Right atrium auricular region (tissue), 2 donors: ENCODE data around the gene RUFY2. TPM values are rescaled to one million over a fixed set of nuclear protein-coding genes. Genes with fewer than 3 reads are reported as not detected.
A peak's percentile ranks its signal among the peaks of the same experiment; 100 is the strongest.

ENCODE experiments used
- DNase-seq: peaks from one replicate; pipeline ENCODE4 v3.0.0-alpha.2; 2019; ENCODE audit warnings: low spot score
- H3K27ac ChIP-seq, 2 donors: fragments of 200-600 bp; sonication (generic); 1 replicate in 1 of 2; 2 replicates in 1 of 2; pipeline ENCODE4 v1.5.1; 2016 to 2019
- H3K27me3 ChIP-seq, 2 donors: fragments of 200-600 bp; sonication (generic); one replicate each; pipeline versions ENCODE4 v1.5.1 to v1.6.0; 2017 to 2019
- H3K36me3 ChIP-seq: fragments of 200-600 bp; sonication (generic); one replicate; pipeline ENCODE4 v1.5.1; 2016
- H3K4me1 ChIP-seq, 2 donors: fragments of 200-600 bp; sonication (generic); one replicate each; pipeline versions ENCODE4 v1.5.1 to v1.6.0; 2017 to 2019
- H3K4me3 ChIP-seq, 2 donors: fragments of 200-600 bp; sonication (generic); 1 replicate in 1 of 2; 2 replicates in 1 of 2; pipeline ENCODE4 v1.5.1; 2017 to 2019; ENCODE audit warnings: mild to moderate bottlenecking in 1 of 2, moderate library complexity in 1 of 2
- H3K9me3 ChIP-seq, 2 donors: fragments of 200-600 bp; sonication (generic); one replicate each; pipeline ENCODE4 v1.5.1; 2019
- total RNA-seq, 2 donors: library from RNA; depleted of rRNA; stranded (reverse); fragments of >200 nt; gene quantifications; one replicate each; pipeline ENCODE4 v1.1.0, GENCODE V29; 2016
- TF ChIP-seq, protein P1 (sequence below), 2 donors: fragments of 200-600 bp; sonication (generic); IDR thresholded peaks; one replicate each; pipeline ENCODE4 v1.5.1; 2019; ENCODE audit warnings: antibody characterized with exemption in 2 of 2

RUFY2 gene
- total RNA-seq, 2 donors from 2014 or later = 8.3 to 11.0 TPM

DNA sequence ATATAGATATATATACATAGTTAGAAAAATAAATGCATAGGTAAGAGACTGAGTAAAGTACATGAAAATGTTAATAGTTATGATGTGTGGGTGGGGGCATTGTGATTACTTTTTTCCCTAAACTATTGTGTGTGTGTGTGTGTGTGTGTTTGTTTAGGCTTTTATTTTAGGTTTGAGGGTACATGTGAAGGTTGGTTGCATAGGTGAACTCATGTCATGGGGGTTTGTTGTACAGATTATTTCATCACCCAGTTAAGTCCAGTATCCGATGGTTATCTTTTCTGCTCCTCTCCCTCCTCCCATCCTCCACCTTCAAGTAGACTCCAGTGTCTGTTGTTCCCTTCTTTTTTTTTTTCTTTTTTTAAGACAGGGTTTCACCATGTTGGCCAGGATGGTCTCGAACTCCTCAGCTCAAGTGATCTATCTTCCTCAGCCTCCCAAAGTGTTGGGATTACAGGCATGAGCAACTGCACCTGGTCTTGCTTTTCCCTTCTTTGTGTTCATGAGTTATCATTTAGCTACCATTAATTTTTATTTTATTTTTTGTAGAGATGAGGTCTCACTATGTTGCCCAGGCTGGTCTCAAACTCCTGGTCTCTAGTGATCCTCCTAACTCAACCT, 1.9 kb upstream of the RUFY2 start:
- Histone ChIP-seq H3K27me3 (no peaks in the 10 kb centered on the region), H3K4me3 (no peak overlapping the region), H3K36me3 (no peaks in the 10 kb centered on the region), H3K4me1 (peaks cover 0 to 11% of the 10 kb centered on the region in 2 donors), H3K27ac (no peak overlapping the region), H3K9me3 (no peaks in the 10 kb centered on the region)
- DNase-seq = peak; percentile 21
- TF ChIP-seq, protein P1, sequence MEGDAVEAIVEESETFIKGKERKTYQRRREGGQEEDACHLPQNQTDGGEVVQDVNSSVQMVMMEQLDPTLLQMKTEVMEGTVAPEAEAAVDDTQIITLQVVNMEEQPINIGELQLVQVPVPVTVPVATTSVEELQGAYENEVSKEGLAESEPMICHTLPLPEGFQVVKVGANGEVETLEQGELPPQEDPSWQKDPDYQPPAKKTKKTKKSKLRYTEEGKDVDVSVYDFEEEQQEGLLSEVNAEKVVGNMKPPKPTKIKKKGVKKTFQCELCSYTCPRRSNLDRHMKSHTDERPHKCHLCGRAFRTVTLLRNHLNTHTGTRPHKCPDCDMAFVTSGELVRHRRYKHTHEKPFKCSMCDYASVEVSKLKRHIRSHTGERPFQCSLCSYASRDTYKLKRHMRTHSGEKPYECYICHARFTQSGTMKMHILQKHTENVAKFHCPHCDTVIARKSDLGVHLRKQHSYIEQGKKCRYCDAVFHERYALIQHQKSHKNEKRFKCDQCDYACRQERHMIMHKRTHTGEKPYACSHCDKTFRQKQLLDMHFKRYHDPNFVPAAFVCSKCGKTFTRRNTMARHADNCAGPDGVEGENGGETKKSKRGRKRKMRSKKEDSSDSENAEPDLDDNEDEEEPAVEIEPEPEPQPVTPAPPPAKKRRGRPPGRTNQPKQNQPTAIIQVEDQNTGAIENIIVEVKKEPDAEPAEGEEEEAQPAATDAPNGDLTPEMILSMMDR (IDR thresholded peaks at IDR 0.05) = no peak

DNA sequence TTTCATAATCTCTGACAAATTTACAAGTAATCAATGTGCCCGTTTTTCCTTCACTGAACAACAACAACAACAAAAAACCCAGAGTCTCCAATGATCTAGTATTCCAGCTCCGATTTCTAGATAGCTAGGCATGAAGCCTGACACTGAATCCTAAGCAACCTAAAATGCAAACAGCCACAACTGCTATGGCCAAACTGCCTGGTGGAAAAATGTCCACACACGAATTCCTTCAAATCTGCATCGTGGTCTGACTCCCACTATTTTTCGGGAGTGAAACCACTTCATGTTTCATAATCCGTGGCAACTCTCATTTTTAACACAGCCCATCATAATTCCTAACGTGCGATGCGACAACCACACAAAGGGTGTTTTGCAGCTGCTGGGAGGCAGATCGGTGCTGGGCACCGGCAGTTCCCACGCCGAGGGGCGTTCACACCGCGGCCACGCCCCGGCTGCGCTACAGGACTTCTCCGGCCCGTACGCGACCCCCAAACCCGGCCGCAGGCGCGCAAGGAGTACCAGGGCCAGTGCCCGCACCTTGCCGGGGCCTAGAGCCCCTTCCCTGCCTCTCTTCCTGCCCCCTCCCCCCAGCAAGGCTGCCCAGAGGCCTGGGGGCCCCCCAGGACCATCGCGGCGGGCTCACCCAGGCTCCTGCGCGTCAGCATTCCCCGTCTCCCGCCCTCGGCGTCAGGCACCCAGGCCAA, 814 bp downstream of the RUFY2 start:
- H3K27me3 ChIP-seq = no peaks in the 10 kb centered on the region

GRCh38 chr10:68403701-68404100, 3.4 kb downstream of the RUFY2 start:
- Histone ChIP-seq H3K4me3 (no peak overlapping the region), H3K36me3 (no peaks in the 10 kb centered on the region), H3K27me3 (no peaks in the 10 kb centered on the region), H3K4me1 (peaks cover 0 to 11% of the 10 kb centered on the region in 2 donors), H3K27ac (no peak overlapping the region), H3K9me3 (no peaks in the 10 kb centered on the region)
- TF ChIP-seq, protein P1 (IDR thresholded peaks at IDR 0.05) = no peak
- DNase-seq = no peak

More for the DNA sequence above, 814 bp downstream of the RUFY2 start:
- Histone ChIP-seq H3K9me3 (no peaks in the 10 kb centered on the region), H3K4me1 (peaks cover 0 to 11% of the 10 kb centered on the region in 2 donors), H3K4me3 (peak overlapping the region; percentile 97 to 100), H3K27ac (peak overlapping the region; percentile 92 to 95), H3K36me3 (no peaks in the 10 kb centered on the region)
- TF ChIP-seq, protein P1 (IDR thresholded peaks at IDR 0.05) = no peak
- DNase-seq = no peak

- H3K9me3 ChIP-seq = no peaks in the 10 kb centered on the region
- H3K27ac ChIP-seq = no peak overlapping the region
- DNase-seq = no peak
- TF ChIP-seq, protein P1 (IDR thresholded peaks at IDR 0.05) = no peak
- no peak overlapping the region for H3K4me3 ChIP-seq
- no peaks in the 10 kb centered on the region for H3K36me3 ChIP-seq
- H3K27me3 ChIP-seq = no peaks in the 10 kb centered on the region
- peaks cover 0 to 11% of the 10 kb centered on the region in 2 donors for H3K4me1 ChIP-seq
Observed at GRCh38 chr10:68402276-68402675, 4.8 kb downstream of the RUFY2 start.

DNA sequence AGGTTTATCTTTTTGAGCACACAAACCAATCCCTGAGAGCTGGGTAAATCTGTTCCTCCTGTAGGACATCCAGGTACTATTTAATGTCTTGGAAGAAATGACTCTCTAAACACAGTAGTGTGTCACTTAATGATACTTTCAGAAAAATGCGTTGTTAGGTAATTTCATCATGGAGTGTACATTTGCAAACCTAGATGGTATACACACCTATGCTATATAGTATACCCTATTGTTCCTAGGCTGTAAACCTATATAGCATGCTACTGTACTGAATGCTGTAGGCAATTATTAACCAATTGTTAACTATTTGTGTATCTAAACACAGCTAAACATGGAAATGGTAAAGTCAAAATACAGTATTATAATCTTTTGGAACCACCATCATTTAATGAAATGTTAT, 10.1 kb downstream of the RUFY2 start:
- Histone ChIP-seq H3K27ac (no peak overlapping the region), H3K36me3 (peaks cover 28% of the 10 kb centered on the region), H3K9me3 (no peaks in the 10 kb centered on the region), H3K27me3 (no peaks in the 10 kb centered on the region), H3K4me3 (no peak overlapping the region), H3K4me1 (no peaks in the 10 kb centered on the region)
- TF ChIP-seq, protein P1 (IDR thresholded peaks at IDR 0.05) = no peak
- no peak for DNase-seq
